ENCODE measurements around the gene CRPPA.

The CRPPA gene

GRCh38 chr7:16416289-16417282 lies 4.8 kb downstream of the CRPPA start:
- H3K9me3 Mint-ChIP-seq = no peaks in the 10 kb centered on the region
- H3K36me3 Mint-ChIP-seq (ENCODE audit: low read depth) = peaks cover 2% of the 10 kb centered on the region
- DNase-seq = no peak
- peaks cover 32% of the 10 kb centered on the region for H3K4me1 Mint-ChIP-seq (ENCODE audit: low read depth)
- no peaks in the 10 kb centered on the region for H3K27me3 Mint-ChIP-seq
- no peak overlapping the region for H3K4me3 Mint-ChIP-seq
- no peak overlapping the region for H3K27ac Mint-ChIP-seq

GRCh38 chr7:16412274-16413254 lies 8.8 kb downstream of the CRPPA start:
- H3K36me3 Mint-ChIP-seq (ENCODE audit: low read depth) = no peaks in the 10 kb centered on the region
- H3K27me3 Mint-ChIP-seq = no peaks in the 10 kb centered on the region
- H3K9me3 Mint-ChIP-seq = no peaks in the 10 kb centered on the region
- H3K4me1 Mint-ChIP-seq (ENCODE audit: low read depth) = peaks cover 5% of the 10 kb centered on the region
- no peak overlapping the region for H3K4me3 Mint-ChIP-seq
- no peak for DNase-seq
- no peak overlapping the region for H3K27ac Mint-ChIP-seq

- Mint-ChIP-seq H3K9me3 (no peaks in the 10 kb centered on the region), H3K4me1 (ENCODE audit: low read depth) (no peaks in the 10 kb centered on the region), H3K36me3 (ENCODE audit: low read depth) (no peaks in the 10 kb centered on the region), H3K27ac (no peak overlapping the region), H3K4me3 (no peak overlapping the region), H3K27me3 (no peaks in the 10 kb centered on the region)
- no peak for DNase-seq
These were observed 9.9 kb downstream of the CRPPA start for GRCh38 chr7:16411391-16411790.

- no peak overlapping the region for H3K27ac Mint-ChIP-seq
- H3K9me3 Mint-ChIP-seq = no peaks in the 10 kb centered on the region
- no peaks in the 10 kb centered on the region for H3K27me3 Mint-ChIP-seq
- DNase-seq = no peak
- H3K4me1 Mint-ChIP-seq (ENCODE audit: low read depth) = no peaks in the 10 kb centered on the region
- H3K36me3 Mint-ChIP-seq (ENCODE audit: low read depth) = no peaks in the 10 kb centered on the region
- H3K4me3 Mint-ChIP-seq = no peak overlapping the region
These were observed 11.6 kb downstream of the CRPPA start for GRCh38 chr7:16409777-16410176.

GRCh38 chr7:16404636-16405035 lies 16.7 kb downstream of the CRPPA start:
- Mint-ChIP-seq H3K27ac (no peak overlapping the region), H3K4me3 (no peak overlapping the region), H3K27me3 (no peaks in the 10 kb centered on the region), H3K9me3 (peaks cover 24% of the 10 kb centered on the region), H3K36me3 (ENCODE audit: low read depth) (peaks cover 22% of the 10 kb centered on the region), H3K4me1 (ENCODE audit: low read depth) (no peaks in the 10 kb centered on the region)
- DNase-seq = no peak

GRCh38 chr7:16403475-16403874 lies 17.9 kb downstream of the CRPPA start:
- Mint-ChIP-seq H3K4me3 (no peak overlapping the region), H3K27me3 (no peaks in the 10 kb centered on the region)
- no peak for DNase-seq

GRCh38 chr7:16402940-16403339 lies 18.4 kb downstream of the CRPPA start:
- no peak overlapping the region for H3K4me3 Mint-ChIP-seq
- peaks cover 24% of the 10 kb centered on the region for H3K36me3 Mint-ChIP-seq (ENCODE audit: low read depth)
- no peaks in the 10 kb centered on the region for H3K27me3 Mint-ChIP-seq
- no peaks in the 10 kb centered on the region for H3K4me1 Mint-ChIP-seq (ENCODE audit: low read depth)
- no peak for DNase-seq
- peaks cover 31% of the 10 kb centered on the region for H3K9me3 Mint-ChIP-seq
- no peak overlapping the region for H3K27ac Mint-ChIP-seq

More at GRCh38 chr7:16403475-16403874, 17.9 kb downstream of the CRPPA start:
- Mint-ChIP-seq H3K4me1 (ENCODE audit: low read depth) (no peaks in the 10 kb centered on the region), H3K9me3 (peaks cover 28% of the 10 kb centered on the region), H3K27ac (no peak overlapping the region), H3K36me3 (ENCODE audit: low read depth) (peaks cover 22% of the 10 kb centered on the region)

GRCh38 chr7:16402091-16402490 lies 19.2 kb downstream of the CRPPA start:
- peaks cover 24% of the 10 kb centered on the region for H3K36me3 Mint-ChIP-seq (ENCODE audit: low read depth)
- no peak for DNase-seq
- H3K4me1 Mint-ChIP-seq (ENCODE audit: low read depth) = no peaks in the 10 kb centered on the region
- no peak overlapping the region for H3K27ac Mint-ChIP-seq
- peaks cover 40% of the 10 kb centered on the region for H3K9me3 Mint-ChIP-seq
- no peak overlapping the region for H3K4me3 Mint-ChIP-seq
- no peaks in the 10 kb centered on the region for H3K27me3 Mint-ChIP-seq

GRCh38 chr7:16400893-16401275 lies 20.5 kb downstream of the CRPPA start:
- no peak overlapping the region for H3K4me3 Mint-ChIP-seq
- no peaks in the 10 kb centered on the region for H3K4me1 Mint-ChIP-seq (ENCODE audit: low read depth)
- H3K27me3 Mint-ChIP-seq = no peaks in the 10 kb centered on the region
- peaks cover 50% of the 10 kb centered on the region for H3K9me3 Mint-ChIP-seq
- H3K27ac Mint-ChIP-seq = no peak overlapping the region
- DNase-seq = no peak
- H3K36me3 Mint-ChIP-seq (ENCODE audit: low read depth) = peaks cover 24% of the 10 kb centered on the region

GRCh38 chr7:16399916-16400892 lies 21.1 kb downstream of the CRPPA start:
- Mint-ChIP-seq H3K9me3 (peaks cover 53% of the 10 kb centered on the region), H3K27me3 (no peaks in the 10 kb centered on the region), H3K4me1 (ENCODE audit: low read depth) (no peaks in the 10 kb centered on the region), H3K27ac (no peak overlapping the region), H3K36me3 (ENCODE audit: low read depth) (peaks cover 24% of the 10 kb centered on the region), H3K4me3 (no peak overlapping the region)
- no peak for DNase-seq

- no peak for DNase-seq
- H3K36me3 Mint-ChIP-seq (ENCODE audit: low read depth) = peaks cover 24% of the 10 kb centered on the region
- no peak overlapping the region for H3K27ac Mint-ChIP-seq
- no peak overlapping the region for H3K4me3 Mint-ChIP-seq
- no peaks in the 10 kb centered on the region for H3K27me3 Mint-ChIP-seq
- no peaks in the 10 kb centered on the region for H3K4me1 Mint-ChIP-seq (ENCODE audit: low read depth)
- H3K9me3 Mint-ChIP-seq = peaks cover 55% of the 10 kb centered on the region
These were observed 22.0 kb downstream of the CRPPA start for GRCh38 chr7:16399265-16399831.

- Mint-ChIP-seq H3K27ac (no peak overlapping the region), H3K9me3 (peaks cover 59% of the 10 kb centered on the region)
These were observed 23.0 kb downstream of the CRPPA start for GRCh38 chr7:16398146-16399017.

More at GRCh38 chr7:16398146-16399017, 23.0 kb downstream of the CRPPA start:
- no peaks in the 10 kb centered on the region for H3K4me1 Mint-ChIP-seq (ENCODE audit: low read depth)
- H3K4me3 Mint-ChIP-seq = no peak overlapping the region
- peaks cover 22% of the 10 kb centered on the region for H3K36me3 Mint-ChIP-seq (ENCODE audit: low read depth)
- H3K27me3 Mint-ChIP-seq = no peaks in the 10 kb centered on the region
- DNase-seq = no peak

Data from activated T-cell treated with anti-CD3 and anti-CD28 coated beads, Interleukin-2, amount 50 U/mL, for 24 hours (primary cell).